Measurements from ENCODE around the gene GPSM1. TPM values are rescaled to one million over a fixed set of nuclear protein-coding genes. Genes with fewer than 3 reads are reported as not detected.

GPSM1 gene
- total and polyA plus RNA-seq, 2 experiments from 2014 or later, result 58.5 to 116 TPM

- TF ChIP-seq CTCF (IDR thresholded peaks at IDR 0.05; ENCODE audit: low read depth, low read length), result no peak
- no peak overlapping the region for H3K27ac ChIP-seq
- no peaks in the 10 kb centered on the region for H3K4me1 ChIP-seq (ENCODE audit: low read depth)
- no peaks in the 10 kb centered on the region for H3K36me3 ChIP-seq
- no peak for DNase-seq (ENCODE audit: low read depth in 1 of 2, low spot score in 1 of 2)
- no peaks in the 10 kb centered on the region for H3K9me3 ChIP-seq (ENCODE audit: low read depth)
- no peaks in the 10 kb centered on the region for H3K27me3 ChIP-seq
- H3K4me3 ChIP-seq, result no peak overlapping the region
These were observed 30.2 kb upstream of the GPSM1 start for GRCh38 chr9:136297016-136297691.

- DNase-seq (ENCODE audit: low read depth in 1 of 2, low spot score in 1 of 2), result no peak
- Histone ChIP-seq H3K4me1 (ENCODE audit: low read depth) (no peaks in the 10 kb centered on the region), H3K27me3 (no peaks in the 10 kb centered on the region), H3K27ac (no peak overlapping the region), H3K4me3 (no peak overlapping the region), H3K9me3 (ENCODE audit: low read depth) (no peaks in the 10 kb centered on the region), H3K36me3 (no peaks in the 10 kb centered on the region)
- TF ChIP-seq CTCF (IDR thresholded peaks at IDR 0.05; ENCODE audit: low read depth, low read length), result no peak
These were observed 29.3 kb upstream of the GPSM1 start for GRCh38 chr9:136297766-136298735.

- no peak overlapping the region for H3K27ac ChIP-seq
- H3K36me3 ChIP-seq, result no peaks in the 10 kb centered on the region
- H3K4me1 ChIP-seq (ENCODE audit: low read depth), result no peaks in the 10 kb centered on the region
- no peaks in the 10 kb centered on the region for H3K27me3 ChIP-seq
- TF ChIP-seq CTCF (IDR thresholded peaks at IDR 0.05; ENCODE audit: low read depth, low read length), result no peak
- DNase-seq (ENCODE audit: low read depth in 1 of 2, low spot score in 1 of 2), result no peak
- H3K4me3 ChIP-seq, result no peak overlapping the region
- H3K9me3 ChIP-seq (ENCODE audit: low read depth), result no peaks in the 10 kb centered on the region
These were observed 28.2 kb upstream of the GPSM1 start for GRCh38 chr9:136299116-136299515.

- Histone ChIP-seq H3K27me3 (no peaks in the 10 kb centered on the region), H3K4me1 (ENCODE audit: low read depth) (no peaks in the 10 kb centered on the region), H3K9me3 (ENCODE audit: low read depth) (no peaks in the 10 kb centered on the region), H3K36me3 (no peaks in the 10 kb centered on the region), H3K27ac (no peak overlapping the region), H3K4me3 (no peak overlapping the region)
- TF ChIP-seq CTCF (IDR thresholded peaks at IDR 0.05; ENCODE audit: low read depth, low read length), result no peak
- no peak for DNase-seq (ENCODE audit: low read depth in 1 of 2, low spot score in 1 of 2)
These were observed 27.8 kb upstream of the GPSM1 start for GRCh38 chr9:136299541-136299940.

GRCh38 chr9:136300016-136300545 lies 27.3 kb upstream of the GPSM1 start:
- Histone ChIP-seq H3K9me3 (ENCODE audit: low read depth) (no peaks in the 10 kb centered on the region), H3K27ac (no peak overlapping the region), H3K27me3 (no peaks in the 10 kb centered on the region), H3K4me1 (ENCODE audit: low read depth) (no peaks in the 10 kb centered on the region), H3K36me3 (no peaks in the 10 kb centered on the region), H3K4me3 (no peak overlapping the region)
- no peak for TF ChIP-seq CTCF (IDR thresholded peaks at IDR 0.05; ENCODE audit: low read depth, low read length)
- DNase-seq (ENCODE audit: low read depth in 1 of 2, low spot score in 1 of 2), result no peak
